ENCODE measurements around the gene AURKB. TPM values are rescaled to one million over a fixed set of nuclear protein-coding genes. Genes with fewer than 3 reads are reported as not detected.

The AURKB gene
- total and polyA plus RNA-seq, 10 of the 15 experiments (the other 5 are each of a cell fraction or from before 2014, with no cell fraction given): 52.7 to 209 (median 128) TPM

- TF ChIP-seq SKIL (IDR thresholded peaks at IDR 0.05; ENCODE audit: low read depth, poor library complexity, severe bottlenecking) (peak; percentile 86), HDAC2 (IDR thresholded peaks at IDR 0.05) (no peak; the same call in 1 of the 2 replicates)
Observed at GRCh38 chr17:8186787-8187516, 23.4 kb downstream of the AURKB start (continued).

- ChIA-PET SMC1A (ENCODE audit: uncharacterized antibody, unreplicated experiment) (interaction anchor here (1.2 to 4.1 kb wide), 9 partner anchors 10 to 67 kb away, joined by 3 to 40 read pairs (median 5); partner anchors contain the start of genes ALOXE3 and HES7), POLR2A (interaction anchor here (0.8 to 8.1 kb wide), 11 partner anchors 10 to 62 kb away, joined by 3 to 146 read pairs (median 8); partner anchors contain the start of genes AURKB, CTC1, HES7 and PER1), RAD21 (ENCODE audit: unreplicated experiment) (interaction anchor here (0.5 to 8.1 kb wide), 11 partner anchors 9 to 109 kb away, joined by 3 to 117 read pairs (median 6); partner anchors contain the start of genes SLC25A35 and TMEM107), CTCF (interaction anchor here (0.7 to 6.2 kb wide), 4 partner anchors 23 to 91 kb away, joined by 3 to 53 read pairs (median 16); partner anchors contain the start of genes ALOXE3 and AURKB)
- Histone ChIP-seq H3K27me3 (replicated peaks in 1 of 2; ENCODE audit: control insufficient read depth in 2 of 2, insufficient read depth in 2 of 2, low read length in 1 of 2) (no peaks in the 10 kb centered on the region), H3K4me1 (ENCODE audit: control insufficient read depth, insufficient read depth, low read length) (peaks cover 7% of the 10 kb centered on the region), H4K20me1 (ENCODE audit: control insufficient read depth, insufficient read depth) (no peaks in the 10 kb centered on the region), H2AFZ (ENCODE audit: control insufficient read depth, low read depth, low read length) (peak overlapping the region; percentile 93), H3K4me3 (peak overlapping the region; percentile 73), H3K27ac (ENCODE audit: control insufficient read depth, insufficient read depth) (peak overlapping the region; percentile 93), H3K4me2 (ENCODE audit: control insufficient read depth, insufficient read depth) (peak overlapping the region; percentile 63), H3K9ac (ENCODE audit: control insufficient read depth, insufficient read depth, low read length) (peak overlapping the region; percentile 95), H3K9me3 (replicated peaks; ENCODE audit: control insufficient read depth, insufficient read depth, low read length) (no peaks in the 10 kb centered on the region), H3K79me2 (ENCODE audit: control insufficient read depth, insufficient read depth, low read length) (peaks cover 18% of the 10 kb centered on the region), H3K36me3 (ENCODE audit: control insufficient read depth in 2 of 2, insufficient read depth in 2 of 2, low read length in 1 of 2) (no peaks in the 10 kb centered on the region)
- FAIRE-seq (no peak), DNase-seq (ENCODE audit: low read depth, low spot score) (no peak), ATAC-seq (peak; percentile 2)
- no TSS peak for BruUV-seq (replicated peaks)
- intact Hi-C loops (cut with micrococcal nuclease; ENCODE audit: unreplicated experiment): loop anchor here (1.0 to 5.0 kb wide), 4 partner anchors 49 to 114 kb away; partner anchors contain the start of genes CTC1 and PFAS
- in situ Hi-C loops (cut with MboI): loop anchor here (5.0 kb wide), 1 partner anchor 36 kb away; no protein-coding TSS in a partner anchor
- under 1% methylated on average over 23 of the region's 23 CpGs for WGBS (ENCODE audit: insufficient coverage, insufficient replicate concordance, low lambda C conversion rate, missing lambda C conversion rate)
- TF ChIP-seq, protein P1, sequence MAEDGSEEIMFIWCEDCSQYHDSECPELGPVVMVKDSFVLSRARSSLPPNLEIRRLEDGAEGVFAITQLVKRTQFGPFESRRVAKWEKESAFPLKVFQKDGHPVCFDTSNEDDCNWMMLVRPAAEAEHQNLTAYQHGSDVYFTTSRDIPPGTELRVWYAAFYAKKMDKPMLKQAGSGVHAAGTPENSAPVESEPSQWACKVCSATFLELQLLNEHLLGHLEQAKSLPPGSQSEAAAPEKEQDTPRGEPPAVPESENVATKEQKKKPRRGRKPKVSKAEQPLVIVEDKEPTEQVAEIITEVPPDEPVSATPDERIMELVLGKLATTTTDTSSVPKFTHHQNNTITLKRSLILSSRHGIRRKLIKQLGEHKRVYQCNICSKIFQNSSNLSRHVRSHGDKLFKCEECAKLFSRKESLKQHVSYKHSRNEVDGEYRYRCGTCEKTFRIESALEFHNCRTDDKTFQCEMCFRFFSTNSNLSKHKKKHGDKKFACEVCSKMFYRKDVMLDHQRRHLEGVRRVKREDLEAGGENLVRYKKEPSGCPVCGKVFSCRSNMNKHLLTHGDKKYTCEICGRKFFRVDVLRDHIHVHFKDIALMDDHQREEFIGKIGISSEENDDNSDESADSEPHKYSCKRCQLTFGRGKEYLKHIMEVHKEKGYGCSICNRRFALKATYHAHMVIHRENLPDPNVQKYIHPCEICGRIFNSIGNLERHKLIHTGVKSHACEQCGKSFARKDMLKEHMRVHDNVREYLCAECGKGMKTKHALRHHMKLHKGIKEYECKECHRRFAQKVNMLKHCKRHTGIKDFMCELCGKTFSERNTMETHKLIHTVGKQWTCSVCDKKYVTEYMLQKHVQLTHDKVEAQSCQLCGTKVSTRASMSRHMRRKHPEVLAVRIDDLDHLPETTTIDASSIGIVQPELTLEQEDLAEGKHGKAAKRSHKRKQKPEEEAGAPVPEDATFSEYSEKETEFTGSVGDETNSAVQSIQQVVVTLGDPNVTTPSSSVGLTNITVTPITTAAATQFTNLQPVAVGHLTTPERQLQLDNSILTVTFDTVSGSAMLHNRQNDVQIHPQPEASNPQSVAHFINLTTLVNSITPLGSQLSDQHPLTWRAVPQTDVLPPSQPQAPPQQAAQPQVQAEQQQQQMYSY (CRISPR knock-in tag; IDR thresholded peaks at IDR 0.05): no peak
- TF ChIP-seq, protein P2, sequence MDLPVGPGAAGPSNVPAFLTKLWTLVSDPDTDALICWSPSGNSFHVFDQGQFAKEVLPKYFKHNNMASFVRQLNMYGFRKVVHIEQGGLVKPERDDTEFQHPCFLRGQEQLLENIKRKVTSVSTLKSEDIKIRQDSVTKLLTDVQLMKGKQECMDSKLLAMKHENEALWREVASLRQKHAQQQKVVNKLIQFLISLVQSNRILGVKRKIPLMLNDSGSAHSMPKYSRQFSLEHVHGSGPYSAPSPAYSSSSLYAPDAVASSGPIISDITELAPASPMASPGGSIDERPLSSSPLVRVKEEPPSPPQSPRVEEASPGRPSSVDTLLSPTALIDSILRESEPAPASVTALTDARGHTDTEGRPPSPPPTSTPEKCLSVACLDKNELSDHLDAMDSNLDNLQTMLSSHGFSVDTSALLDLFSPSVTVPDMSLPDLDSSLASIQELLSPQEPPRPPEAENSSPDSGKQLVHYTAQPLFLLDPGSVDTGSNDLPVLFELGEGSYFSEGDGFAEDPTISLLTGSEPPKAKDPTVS (IDR thresholded peaks at IDR 0.05; ENCODE audit: low read depth, low read length): no peak
- TF ChIP-seq EZH2 (IDR thresholded peaks at IDR 0.05; ENCODE audit: borderline replicate concordance, control insufficient read depth, low read depth, low read length) (no peak), BCLAF1 (IDR thresholded peaks at IDR 0.05) (no peak), SRF (IDR thresholded peaks at IDR 0.05; ENCODE audit: low read depth in 2 of 2, low read length in 2 of 2) (no peak), SMC3 (IDR thresholded peaks at IDR 0.05; ENCODE audit: borderline replicate concordance, low read length) (no peak)
Observed at GRCh38 chr17:8186446-8186786, 24.0 kb downstream of the AURKB start.

Data from GM12878 (cell line).